GM13976 (cell line): ENCODE measurements around the gene SPATC1L.

Experiments used
- DNase-seq: peaks from one replicate; pipeline ENCODE4 v3.0.0; 2012; ENCODE audit warnings: low spot score
- in situ Hi-C: fragments of 300-500 bp; cut with MboI; formaldehyde crosslinking; loops from one replicate; pipeline ENCODE4 v1.12.0; 2022; ENCODE audit warnings: low sequenced_read_pairs, mixed read lengths, inconsistent platforms; ENCODE audit not compliant: unreplicated experiment
- TF ChIP-seq, protein P1 (sequence below): IDR thresholded peaks from 2 replicates; pipeline ENCODE4 v1.5.1; 2012; ENCODE audit warnings: borderline replicate concordance, mild to moderate bottlenecking; ENCODE audit not compliant: insufficient read depth; ENCODE audit errors: extremely low read depth, missing control alignments, control extremely low read depth

SPATC1L gene

DNA sequence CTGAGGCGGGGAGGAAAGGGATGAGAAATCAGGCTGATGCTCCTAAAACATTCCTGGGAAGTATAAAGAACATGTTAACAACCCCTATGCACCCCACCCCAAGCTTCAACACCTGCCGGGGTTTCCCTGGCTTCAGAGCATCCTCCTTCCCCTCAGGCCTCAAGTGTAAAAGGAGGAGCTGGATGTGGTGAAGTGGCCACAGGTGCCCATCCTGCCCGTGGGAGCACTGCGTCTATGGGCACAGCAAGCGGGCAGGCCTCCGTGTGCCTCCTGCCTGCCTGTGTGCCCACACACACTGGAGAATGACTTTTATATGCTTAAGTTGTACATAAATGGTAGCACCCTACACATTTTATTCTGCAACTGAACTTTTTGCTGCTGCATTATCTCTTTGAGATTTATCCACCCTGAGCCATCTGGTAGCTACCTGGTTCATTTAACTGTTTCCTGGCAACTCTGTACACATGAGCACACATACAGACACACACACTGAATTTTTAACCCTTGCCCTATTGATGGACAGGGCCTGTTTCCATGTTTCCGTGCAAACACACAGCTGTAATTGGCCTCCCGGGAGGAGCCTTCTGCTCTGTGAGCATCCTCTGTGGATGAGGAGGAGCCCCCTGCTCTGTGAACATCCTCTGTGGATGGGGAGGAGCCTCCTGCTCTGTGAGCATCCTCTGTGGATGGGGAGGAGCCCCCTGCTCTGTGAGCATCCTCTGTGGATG is 15.4 kb downstream of the SPATC1L start:
- TF ChIP-seq, protein P1, sequence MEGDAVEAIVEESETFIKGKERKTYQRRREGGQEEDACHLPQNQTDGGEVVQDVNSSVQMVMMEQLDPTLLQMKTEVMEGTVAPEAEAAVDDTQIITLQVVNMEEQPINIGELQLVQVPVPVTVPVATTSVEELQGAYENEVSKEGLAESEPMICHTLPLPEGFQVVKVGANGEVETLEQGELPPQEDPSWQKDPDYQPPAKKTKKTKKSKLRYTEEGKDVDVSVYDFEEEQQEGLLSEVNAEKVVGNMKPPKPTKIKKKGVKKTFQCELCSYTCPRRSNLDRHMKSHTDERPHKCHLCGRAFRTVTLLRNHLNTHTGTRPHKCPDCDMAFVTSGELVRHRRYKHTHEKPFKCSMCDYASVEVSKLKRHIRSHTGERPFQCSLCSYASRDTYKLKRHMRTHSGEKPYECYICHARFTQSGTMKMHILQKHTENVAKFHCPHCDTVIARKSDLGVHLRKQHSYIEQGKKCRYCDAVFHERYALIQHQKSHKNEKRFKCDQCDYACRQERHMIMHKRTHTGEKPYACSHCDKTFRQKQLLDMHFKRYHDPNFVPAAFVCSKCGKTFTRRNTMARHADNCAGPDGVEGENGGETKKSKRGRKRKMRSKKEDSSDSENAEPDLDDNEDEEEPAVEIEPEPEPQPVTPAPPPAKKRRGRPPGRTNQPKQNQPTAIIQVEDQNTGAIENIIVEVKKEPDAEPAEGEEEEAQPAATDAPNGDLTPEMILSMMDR = no peak
- in situ Hi-C loops = no loop called here
- DNase-seq = no peak

DNA sequence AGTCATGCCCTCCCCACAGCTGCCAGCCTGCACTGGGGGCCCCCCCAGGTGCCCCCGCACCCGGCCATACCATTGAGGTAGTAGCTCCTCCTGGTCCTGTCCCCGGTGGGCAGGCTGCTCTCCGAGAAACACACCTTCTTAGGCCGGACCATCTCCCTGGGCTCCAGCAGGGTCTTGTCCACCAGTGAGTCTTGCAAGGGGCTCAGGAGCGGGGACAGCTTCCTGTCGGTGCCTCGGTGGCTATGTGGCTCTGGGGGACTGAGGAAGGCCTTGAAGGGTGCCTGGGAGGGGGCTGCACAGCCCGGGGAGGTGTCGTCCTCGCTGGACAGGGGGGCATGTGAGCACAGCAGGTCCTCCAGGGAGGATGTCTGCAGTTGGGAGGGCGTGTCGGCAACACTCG is 16.0 kb downstream of the SPATC1L start:
- in situ Hi-C loops = no loop called here
- no peak for DNase-seq

DNA sequence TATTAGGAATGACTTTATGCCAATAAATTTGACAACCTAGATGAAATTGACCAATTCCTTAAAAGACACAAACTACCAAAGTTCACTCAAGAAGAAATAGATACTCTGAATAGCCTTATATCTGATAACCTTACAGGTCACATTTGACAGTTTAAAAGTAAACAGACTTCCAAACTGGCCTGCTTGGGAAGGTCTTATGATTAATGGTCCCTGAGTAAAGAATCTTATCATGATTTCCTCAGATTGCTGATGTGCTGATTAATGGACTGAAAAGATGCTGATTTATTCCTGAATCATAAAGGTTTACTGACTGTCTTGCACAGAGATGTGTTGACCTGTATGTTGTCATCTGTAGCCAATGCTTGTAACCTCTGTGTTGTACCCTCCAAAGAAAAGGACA is 19.2 kb downstream of the SPATC1L start:
- TF ChIP-seq, protein P1 = no peak
- no peak for DNase-seq
- in situ Hi-C loops = no loop called here

More for the DNA sequence above, 16.0 kb downstream of the SPATC1L start:
- TF ChIP-seq, protein P1 = no peak

DNA sequence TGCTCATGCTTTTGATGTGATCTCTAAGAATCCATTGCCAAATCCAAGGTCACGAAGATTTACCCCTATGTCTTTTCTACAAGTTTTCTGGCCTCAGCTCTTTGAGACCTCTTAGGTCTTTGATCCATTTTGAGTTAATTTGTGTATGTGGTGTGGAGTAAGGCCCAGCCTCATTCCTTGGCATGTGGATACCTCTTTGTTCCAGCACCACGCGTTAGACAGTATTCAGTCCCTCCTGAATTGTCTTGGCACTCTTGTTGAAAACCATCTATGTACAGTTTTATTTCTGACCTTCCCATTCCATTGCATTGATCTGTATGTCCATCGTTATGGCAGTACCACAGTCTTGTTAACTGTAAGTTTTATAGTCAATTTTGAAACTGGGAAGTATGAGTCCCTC is 20.9 kb downstream of the SPATC1L start:
- in situ Hi-C loops = no loop called here
- no peak for DNase-seq

DNA sequence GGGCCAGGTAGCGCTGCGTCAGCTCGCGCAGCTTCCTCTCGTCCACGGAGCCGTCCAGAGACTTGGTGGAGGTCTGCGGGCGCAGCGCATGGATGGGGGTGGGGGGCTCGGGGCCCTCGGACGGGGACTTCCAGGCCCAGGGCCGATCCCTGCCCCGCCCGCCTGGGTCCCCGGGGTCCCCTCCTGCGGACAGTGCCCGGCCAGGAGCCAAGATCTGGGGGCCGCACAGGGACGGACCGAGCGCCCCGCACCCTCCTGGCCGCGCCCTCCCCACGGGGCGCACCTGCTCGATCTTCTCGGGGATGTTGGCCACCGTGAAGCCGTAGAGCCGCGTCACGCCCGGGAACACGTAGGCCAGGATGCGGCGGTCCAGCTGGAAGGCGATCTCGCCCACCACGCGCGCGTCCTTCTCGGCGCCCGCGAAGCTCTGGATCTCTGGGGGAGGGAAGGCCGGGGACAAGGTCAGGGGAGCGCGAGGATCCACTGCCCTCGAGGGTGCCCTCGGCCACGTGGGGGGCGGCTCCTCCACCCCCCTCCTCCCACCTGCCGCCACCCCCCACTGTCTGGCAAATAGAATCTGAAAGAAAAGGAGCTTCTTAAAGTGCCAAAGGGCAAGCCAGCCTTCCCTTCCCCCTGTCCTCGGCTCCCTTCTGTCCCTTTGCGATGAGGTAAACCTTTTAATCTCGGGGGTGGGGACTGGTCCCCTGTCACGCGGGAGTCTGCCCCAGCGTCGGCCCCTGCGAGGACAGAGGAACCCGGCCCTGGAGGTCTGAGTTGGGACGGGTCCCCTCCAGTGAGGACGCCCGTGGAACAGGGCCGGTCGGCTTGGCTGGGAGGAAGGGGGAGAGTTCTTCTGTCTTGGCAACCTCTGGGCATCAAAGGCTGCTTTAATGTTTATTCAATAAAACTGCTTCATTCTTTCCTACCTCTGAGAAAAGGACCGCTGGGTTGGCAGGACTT is 22.3 kb downstream of the SPATC1L start:
- in situ Hi-C loops = no loop called here
- no peak for DNase-seq
- TF ChIP-seq, protein P1 = no peak

More for the DNA sequence above, 20.9 kb downstream of the SPATC1L start:
- TF ChIP-seq, protein P1 = no peak

DNA sequence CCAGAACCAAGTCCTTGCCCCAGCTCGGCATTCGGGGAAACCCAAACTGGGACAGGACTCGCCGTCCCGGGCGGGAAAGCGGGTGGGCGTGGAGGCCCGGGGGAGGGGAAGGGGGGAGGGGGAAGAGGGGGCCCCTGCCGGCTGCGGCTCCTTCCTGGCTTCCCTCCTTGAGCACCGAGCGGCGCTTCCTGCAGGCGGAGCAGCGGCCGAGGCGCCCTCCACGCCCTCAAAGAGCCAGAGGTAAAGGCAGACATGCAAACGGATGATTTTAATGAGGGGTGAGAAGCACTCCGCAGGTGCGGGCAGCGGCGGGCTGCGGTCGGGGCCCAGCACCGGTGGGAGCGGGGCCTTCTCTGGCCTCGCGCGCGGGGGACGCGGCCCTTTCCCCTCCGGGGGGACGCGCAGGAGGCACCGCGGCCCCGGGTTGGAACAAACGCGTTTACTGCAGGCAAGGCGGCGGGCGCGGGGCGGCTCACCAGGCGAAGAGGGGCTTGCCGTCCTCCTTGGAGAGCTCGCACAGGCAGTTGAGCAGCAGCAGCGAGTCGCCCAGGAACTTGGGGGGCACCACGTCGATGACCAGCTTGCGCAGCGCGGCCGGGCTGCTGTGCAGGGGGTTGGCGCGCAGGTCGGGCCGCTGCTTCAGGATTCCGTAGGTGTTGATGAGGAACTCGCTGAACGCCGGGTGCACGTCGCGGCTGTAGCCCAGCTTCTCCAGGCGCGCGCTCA is 23.2 kb downstream of the SPATC1L start:
- no peak for DNase-seq
- in situ Hi-C loops = no loop called here
- TF ChIP-seq, protein P1 = no peak
